IPS-NIHi7 (cell line): ENCODE data around the gene SUMO2.
A peak's percentile ranks its signal among the peaks of the same experiment; 100 is the strongest.
"Not testable (repeated sequence)": the region's sequence is repeated elsewhere in the genome, so short reads cannot be mapped to it uniquely, and the experiment has no call there.

Source experiments
- DNase-seq: peaks from one replicate; pipeline ENCODE4 v3.0.0; 2012; ENCODE audit warnings: mixed read lengths; ENCODE audit errors: extremely low spot score

Gene SUMO2

DNA sequence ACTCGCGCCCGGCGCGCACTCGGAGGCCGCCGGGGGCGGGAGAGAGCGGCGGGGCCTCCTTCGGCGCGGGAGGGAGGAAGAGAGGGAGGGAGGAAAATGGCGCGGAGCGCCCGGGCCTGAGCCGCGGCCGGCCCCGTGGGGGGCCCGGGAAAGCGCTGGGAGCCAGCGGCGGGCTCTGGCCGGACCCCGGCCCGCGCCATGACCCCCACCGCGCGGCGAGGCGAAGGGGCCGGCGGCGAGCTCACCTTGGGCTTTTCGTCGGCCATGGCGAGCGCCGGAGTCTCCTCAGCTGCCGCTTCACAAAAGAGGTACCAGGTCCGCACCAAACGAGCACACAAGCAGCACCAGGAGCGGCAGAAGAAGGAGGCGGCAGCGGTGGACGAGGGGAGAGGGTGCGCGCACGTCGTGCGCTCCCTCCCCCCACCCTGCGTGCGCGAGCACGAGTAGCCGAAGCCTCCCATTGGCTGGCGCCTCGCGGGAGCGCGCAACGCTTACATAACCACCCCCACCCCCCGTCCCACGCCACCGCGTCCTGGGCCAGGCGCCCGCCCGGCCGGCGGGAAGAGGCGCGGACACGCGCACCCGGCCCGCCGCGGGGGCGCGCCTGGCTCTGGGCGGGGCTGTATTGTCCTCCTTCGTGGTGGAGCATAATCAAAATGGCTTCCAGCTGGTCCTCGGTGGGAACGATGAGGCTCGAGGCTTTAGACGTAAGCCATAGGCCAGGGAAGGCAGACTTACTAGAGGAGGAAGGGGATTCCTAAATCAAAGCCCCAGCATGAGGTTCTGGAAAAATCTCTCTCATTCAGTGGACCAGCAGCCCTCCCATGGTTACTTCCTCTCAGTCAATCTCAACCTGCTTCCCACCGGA is at the start of gene SUMO2:
Gene SUMO2 (minus strand): TSS at position 391 of the 868 bp plus-strand sequence. CDS start 125 bp downstream, at position 266.
- DNase-seq: peak; percentile 99

DNA sequence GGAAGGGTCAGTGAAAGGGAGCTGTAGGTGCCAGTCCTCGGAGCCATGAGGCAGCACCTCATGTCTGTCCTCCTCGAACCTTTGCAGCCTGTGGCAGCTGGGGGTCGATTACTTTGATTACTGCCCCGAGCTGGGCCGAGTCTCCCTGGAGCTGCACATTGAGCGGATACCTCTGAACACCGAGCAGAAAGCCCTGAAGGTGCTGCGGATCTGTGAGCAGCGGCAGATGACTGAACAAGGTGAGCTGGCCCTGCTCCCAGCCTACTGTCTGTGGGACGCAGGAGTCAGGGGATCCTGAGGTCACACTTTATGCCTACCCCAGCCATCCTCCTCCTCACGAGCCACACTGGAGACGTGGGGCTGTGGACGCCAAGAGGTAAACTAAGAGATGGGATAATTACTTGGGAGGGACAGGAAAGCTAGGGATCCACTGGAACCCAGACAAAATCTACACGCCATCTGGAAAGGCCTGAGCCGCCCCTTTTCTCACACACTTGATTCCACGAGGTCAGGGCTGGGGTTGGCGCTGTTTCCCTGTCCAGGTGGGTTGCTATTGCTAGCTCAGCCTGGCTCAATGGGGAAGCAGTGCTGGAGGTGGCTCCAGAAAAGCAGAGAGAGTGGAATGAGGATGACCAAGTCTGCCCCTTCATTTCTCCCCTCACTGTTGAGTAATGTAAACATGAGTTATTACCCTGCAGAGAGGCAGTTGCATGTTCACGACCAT is 49.1 kb upstream of the SUMO2 start:
- DNase-seq: no peak

DNA sequence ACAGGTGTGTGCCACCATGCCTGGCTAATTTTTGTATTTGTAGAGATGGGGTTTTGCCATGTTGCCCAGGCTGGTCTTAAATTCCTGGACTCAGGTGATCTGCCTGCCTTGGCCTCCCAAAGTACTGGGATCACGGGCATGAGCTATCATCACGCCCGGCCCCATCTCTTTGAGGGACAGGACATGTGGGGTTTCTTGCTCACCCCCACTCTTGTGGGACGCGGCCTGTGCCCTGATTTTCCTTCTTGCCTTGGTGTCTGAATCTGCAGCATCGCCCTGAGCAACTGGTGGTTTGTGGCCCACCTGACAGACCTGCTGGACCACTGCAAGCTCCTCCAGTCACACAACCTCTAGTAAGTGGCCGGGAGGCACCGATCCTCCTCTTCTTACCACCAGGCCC is 48.3 kb upstream of the SUMO2 start:
- no peak for DNase-seq

DNA sequence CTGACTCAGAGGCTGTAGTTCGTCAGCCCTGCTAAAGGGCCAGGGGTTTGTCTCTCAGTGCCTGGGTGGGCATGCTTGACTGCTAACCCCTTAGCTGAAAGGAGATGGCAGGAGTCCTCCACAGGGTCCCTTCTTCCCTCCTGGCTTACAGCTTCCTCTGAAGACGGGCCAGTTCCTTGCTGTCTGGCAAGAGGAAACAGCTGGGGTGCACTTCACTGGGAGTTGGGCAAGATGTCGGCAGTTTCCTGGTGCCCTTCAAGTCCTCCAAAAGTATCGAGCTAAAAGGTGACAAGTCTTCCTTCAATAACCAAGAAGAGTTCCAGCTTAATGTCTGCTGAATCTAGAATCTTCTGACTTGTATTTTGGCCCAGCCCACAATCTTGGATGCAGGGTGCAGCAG is 46.1 kb upstream of the SUMO2 start:
- DNase-seq: no peak

DNA sequence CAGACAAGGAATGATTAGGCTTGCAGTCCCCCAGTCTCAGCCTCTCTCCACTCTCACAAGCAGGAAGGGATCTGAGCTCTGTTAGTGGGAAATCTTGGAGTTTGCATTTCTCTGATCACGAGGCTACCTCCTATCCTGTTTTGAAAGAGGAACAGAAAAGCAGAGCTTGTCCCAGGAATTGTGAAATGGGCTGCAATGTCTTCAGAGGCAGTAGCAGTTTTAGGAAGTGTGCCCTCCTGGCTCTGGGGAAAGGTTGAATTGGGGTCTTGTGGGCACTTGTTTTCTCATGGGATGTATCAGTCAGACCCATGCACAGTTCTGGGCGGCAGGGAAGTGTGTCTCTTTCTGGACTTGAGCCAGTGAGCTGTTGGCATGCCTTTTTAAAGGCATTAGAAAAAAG is 45.5 kb upstream of the SUMO2 start:
- DNase-seq: no peak

DNA sequence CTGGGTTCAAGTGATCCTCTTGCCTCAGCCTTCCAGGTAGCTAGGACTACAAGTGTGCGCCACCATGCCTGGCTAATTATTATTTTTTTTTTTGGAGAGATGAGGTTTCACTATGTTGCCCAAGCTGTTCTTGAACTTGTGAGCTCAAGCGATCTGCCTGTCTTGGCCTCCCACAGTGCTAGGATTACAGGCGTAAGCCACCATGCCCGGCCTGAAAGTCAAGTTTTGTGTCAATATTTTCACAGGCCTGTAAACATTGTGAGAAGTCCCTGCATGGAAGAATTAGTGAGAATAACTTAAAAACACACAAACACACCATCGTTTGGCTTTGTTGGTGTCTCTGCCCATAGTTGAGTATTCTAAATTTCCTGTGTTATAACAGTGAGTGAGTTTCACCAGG is 45.0 kb upstream of the SUMO2 start:
- no peak for DNase-seq

DNA sequence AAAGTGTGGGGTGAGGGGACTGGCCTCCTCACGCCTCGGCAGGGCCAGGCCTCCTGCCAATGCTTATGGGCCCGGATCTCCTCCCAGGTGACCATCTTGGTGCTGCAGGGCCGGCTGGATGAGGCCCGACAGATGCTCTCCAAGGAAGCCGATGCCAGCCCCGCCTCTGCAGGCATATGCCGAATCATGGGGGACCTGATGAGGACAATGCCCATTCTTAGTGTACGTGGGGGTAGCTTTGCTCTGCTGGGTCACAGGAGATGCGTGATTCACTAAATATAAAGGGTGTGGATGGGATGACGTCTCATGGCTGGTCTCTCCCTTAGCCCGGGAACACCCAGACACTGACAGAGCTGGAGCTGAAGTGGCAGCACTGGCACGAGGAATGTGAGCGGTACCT is 42.3 kb upstream of the SUMO2 start:
- DNase-seq: no peak

DNA sequence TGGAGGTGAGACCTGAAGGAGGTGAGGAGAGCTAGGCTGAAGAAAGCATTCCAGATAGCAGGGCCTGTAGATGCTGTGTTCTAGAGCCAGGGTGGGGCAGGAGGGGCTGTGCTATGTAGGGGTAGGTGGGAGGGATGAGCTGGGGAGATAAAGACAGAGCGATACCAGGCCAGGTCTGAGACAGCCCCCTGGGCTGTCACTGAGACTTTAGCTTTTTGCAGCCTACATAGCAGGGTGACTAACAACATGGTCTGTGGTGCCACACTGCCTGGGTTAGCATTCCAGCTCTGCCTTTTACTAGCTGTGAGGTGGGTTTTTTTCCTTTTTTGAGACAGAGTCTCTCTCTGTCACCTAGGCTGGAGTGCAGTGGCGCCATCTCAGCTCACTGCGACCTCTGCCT is 37.1 kb upstream of the SUMO2 start:
- no peak for DNase-seq

DNA sequence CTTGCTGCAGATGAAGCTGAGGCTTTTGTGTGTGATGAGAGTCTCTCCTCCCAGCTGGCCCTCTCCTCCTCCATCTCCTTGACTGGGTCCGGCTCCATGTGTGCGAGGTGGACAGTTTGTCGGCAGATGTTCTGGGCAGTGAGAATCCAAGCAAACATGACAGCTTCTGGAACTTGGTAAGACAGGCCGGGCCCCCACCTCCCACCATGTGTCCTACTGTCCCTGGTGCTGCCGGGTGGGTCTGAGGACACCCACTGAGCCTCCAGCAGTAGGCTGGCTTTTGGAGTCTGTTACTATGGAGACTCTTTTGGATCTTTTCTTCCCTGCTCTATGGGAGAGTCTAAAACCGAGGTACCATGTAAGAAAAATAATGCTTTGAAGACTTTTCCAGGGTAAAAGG is 35.4 kb upstream of the SUMO2 start:
- DNase-seq: peak; percentile 7

DNA sequence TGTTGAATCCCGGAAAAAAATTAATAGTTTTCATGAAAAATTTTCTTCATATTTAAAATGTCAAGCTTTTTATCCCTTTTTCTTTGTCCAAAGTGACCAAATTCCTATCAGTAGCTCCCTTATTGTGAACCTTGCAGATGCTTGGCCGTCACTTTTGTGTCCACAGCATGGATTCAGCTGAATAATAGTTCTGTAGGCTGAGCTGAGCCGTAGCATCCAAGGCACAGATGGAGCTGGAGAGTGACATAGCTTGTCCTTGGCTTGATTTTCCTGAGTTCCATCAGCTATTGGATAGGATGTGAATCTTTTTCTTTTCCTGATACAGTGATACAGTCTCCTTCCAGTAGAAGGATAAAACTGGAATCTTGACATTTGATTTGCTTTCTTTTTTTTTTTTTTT is 26.3 kb upstream of the SUMO2 start:
- no peak for DNase-seq

DNA sequence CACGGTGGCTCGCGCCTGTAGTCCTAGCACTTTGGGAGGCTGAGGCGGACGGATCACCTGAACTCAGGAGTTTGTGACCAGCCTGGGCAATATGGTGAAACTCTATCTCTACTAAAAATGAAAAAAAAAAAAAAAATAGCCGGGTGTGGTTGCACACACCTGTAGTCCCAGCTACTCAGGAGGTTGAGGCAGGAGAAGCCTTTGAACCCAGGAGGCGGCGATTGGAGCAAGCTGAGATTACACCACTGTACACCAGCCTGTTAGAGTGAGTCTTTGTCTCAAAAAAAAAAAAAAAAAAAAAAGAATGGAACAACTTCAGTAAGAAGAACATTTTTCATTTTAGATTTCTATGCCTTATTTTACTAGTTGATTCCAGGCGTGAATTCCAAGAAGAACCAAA is 25.4 kb upstream of the SUMO2 start:
- no peak for DNase-seq

DNA sequence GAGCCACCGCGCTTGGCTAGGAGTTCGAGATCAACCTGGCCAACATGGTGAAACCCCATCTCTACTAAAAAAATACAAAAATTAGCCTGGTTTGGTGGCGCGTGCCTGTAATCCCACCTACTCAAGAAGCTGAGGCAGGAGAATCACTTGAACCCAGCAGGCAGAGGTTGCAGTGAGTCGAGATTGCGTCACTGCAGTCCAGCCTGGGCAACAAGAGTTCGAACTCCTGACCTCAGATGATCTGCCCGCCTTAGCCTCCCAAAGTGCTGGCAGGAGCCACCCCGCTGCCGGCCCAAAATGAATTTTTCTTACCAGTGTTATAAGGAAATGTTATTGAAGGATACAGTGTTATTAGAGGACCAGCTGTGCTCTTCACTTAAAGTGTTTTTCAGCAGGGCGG is 25.0 kb upstream of the SUMO2 start:
- no peak for DNase-seq

DNA sequence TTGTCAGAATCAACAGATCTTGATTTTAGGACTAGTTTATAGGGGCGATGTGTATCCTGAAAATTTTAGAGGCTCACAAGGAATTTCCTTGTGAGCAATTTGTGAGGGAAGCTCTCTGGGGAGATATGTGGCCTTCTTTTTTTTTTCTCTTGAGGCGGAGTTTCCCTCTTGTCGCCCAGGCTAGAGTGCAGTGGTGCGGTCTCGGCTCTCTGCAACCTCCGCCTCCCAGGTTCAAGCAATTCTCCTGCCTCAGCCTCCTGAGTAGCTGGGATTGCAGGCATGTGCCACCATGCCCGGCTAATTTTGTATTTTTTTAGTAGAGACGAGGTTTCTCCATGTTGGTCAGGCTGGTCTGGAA is 24.3 kb upstream of the SUMO2 start:
- DNase-seq: not testable (repeated sequence)

DNA sequence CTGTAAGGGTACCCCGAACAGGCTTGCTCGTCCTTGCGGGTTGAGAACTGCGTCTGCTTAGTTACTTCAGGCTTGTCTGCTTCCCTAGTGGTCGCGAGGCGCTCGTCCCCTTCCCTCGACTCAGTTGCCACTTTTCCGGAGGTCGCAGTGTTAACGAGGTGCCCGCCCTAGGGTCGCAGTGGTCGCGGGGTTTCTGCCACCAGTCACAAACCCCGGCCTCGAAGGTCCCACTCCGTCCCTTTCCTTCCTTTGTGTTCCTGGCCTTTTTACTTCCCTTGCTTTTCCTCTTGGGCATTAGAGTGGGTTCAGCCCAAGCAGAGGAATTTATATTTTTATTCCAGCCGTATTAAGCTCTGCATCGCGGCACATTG is 23.0 kb upstream of the SUMO2 start:
- no peak for DNase-seq

DNA sequence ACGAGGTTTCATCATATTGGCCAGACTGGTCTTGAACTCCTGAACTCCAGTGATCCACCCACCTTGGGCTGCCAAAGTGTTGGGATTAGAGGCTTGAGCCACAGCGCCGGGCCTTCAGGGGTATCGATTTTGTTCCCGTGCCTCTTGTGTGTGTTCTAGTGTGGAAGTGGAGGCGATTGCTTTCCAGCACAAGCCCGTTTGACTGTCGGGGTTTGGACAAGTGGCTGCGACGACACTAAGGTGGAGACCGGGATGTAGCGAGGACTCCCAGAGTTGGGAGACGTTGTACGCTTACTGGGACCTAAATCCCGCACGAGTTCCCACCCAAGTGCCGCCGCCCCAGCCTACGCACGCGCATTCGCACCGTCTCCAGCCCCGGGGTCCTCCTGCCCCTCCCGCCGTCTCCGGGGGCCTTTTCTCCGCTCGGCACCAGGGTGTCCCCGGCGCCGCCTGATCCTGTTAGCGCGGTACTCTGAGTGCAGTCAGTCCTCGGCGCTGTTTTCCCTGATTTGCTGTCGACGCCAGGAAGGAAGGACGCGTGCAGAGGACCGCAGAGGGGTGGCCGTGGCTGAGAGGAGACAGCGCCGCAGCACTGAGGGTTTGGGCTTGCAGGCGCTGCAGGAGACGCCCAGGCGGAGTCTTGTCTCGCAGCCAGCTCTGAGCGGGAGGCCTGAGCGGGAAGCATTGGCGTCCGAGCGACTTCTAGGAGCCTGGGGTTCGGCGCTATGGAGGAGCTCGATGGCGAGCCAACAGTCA is 22.5 kb upstream of the SUMO2 start, which contains the start of gene NUP85:
Gene NUP85 (plus strand): TSS at position 643 of the 756 bp plus-strand sequence. CDS start 83 bp downstream, at position 726.
- DNase-seq: peak; percentile 100

DNA sequence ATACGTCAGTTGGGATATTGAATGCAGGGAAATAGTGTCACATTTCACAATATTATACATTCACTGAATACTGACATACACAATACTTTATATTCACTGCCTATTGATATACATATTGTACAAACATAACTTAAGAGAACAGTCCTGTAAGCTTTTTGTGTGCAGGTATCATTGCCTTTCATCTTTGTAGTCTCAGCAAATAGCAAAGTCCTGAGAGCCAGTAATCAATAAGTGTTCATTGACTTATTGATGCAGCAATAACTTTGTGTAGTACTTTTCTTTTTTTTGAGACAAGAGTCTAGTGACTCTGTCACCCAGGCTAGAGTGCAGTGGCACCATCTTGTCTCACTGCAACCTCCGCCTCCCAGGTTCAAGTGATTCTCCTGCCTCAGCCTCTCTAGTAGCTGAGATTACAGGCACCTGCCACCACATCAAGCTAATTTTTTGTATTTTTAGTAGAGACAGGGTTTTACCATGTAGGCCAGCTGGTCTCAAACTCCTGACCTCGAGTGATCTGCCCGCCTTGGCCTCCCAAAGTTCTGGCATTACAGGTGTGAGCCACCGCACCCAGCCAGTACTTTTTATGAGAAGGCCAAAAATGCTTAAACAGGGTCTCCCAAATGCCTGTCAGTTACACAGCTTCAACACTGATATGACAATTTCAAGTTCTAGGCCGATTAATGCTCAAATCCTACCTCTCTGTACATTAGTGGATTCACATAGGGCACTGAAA is 17.3 kb upstream of the SUMO2 start:
- DNase-seq: no peak

DNA sequence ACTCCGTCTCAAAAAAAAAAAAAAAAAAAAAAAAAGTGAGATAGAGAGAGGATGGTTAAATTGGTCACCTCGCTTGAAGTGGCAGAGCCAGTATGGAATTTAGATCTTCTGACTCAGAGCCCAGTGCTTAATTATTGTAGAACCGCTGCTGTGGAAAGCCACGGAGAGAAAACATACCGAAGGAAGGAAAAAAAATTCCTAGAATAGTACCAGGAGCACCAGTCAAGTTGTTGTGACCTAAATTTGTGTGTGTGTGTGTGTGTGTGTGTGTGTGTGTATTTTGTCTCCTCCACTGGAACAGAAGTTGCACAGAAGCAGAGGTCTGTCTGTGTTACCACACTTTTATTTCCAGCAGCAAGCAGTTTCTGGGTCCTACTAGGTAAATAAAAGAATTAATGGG is 12.1 kb upstream of the SUMO2 start:
- no peak for DNase-seq

DNA sequence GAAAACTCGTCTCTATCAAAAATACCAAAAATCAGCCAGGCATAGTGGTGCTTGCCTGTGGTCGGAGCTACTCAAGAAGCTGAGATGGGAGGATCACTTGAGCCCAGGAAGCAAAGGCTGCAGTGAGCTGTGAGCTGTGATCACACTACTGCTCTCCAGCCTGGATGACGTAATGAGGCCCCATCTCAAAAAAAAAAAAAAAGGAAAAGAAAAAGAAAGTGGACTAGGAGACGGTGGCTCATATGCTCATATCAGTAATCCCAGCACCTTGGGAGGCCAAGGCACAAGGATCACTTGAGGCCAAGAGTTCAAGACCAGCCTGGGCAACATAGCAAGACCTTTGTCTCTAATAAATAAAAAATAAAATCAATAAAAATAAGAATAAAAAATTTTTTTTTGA is 8.8 kb upstream of the SUMO2 start:
- DNase-seq: no peak

DNA sequence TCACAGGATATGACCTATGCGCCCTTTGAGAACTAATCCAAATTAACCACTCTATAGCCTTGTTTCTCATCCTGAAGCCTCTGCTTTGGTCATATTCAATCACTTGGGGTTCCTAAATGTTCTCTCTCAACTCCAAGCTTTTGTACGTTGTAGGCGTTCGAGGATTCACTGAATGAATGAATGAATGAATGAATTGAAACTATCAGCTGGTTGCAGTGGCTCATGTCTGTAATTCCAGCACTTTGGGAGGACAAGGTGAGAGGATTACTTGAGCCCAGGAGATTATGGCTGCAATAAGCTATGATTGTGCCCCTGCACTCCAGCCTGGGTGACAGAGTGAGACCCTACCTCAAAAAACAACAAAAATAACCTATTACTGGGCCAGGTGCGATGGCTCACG is 5.9 kb upstream of the SUMO2 start:
- DNase-seq: no peak

DNA sequence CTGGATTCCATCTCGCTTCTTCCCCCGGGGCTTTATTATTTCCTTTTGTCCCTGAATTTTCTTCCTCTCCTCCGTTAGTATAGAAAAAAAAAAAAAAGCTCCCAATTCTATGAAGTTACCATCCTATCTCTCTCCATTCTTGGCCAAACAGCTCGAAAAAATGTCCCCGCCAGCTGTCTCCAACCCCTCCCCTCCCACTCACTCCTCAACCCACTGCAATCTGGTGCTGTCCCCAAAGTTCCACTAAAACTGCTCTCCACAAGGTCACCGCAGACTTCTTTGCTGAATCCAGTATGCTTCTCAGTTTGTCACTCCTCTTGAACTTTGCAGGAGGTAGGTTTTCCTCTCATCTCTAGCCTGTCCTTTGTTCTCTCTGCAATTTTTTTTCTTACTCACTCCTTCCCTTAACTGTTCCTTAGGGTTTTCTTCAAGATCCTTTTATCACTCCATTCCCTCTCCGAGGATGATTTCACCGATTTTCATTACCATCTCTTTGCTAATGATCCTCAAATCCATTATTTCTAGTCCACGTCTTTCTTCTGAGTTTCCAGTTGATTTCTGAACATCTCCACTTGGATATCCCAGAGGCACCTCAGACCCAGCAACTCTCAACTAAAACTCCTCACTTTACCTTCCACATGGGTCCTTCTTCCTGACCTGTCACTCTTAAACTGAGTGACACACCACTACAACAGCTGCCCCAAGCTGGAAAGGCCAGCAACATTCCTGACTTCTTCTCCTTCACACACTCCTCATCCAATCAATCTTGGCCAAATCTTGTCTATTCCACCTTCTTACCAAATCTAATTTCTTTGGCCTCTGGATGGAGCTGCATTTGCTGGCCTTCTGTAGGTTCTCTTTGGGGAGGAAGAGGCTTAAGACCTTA is 1.5 kb upstream of the SUMO2 start:
- no peak for DNase-seq

DNA sequence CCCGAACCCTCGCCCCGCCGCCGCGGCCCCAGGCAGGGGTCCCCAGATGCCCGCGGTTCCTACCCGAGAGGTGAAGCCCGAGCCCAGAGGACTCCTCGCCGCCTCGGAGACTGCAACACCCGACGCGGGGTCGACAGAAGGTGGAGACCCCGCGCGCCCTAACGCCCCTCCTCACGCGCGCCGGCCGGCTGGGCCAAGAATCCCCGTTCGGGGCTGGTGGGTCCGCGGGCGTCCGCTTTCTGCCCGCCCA is 515 bp downstream of the SUMO2 start:
- DNase-seq: no peak
